NOMO-1 treated with dmso at 0.1 percent for 144 hours (cell line): ENCODE results near the gene C11orf42.

Source experiments
- DNase-seq: peaks from one replicate; lab custom pipeline; 2025; ENCODE audit not compliant: unreplicated experiment; lab: John Stamatoyannopoulos, UW

The C11orf42 gene

GRCh38 chr11:6251990-6252473, 46.7 kb downstream of the C11orf42 start:
- DNase-seq: no peak

GRCh38 chr11:6253197-6253596, 47.8 kb downstream of the C11orf42 start:
- no peak for DNase-seq

GRCh38 chr11:6258141-6258540, 52.8 kb downstream of the C11orf42 start:
- DNase-seq: no peak

- DNase-seq: no peak
These were observed 53.3 kb downstream of the C11orf42 start for GRCh38 chr11:6258571-6259081.

- DNase-seq: no peak
These were observed 54.9 kb downstream of the C11orf42 start for GRCh38 chr11:6260207-6260726.
